Measurements from ENCODE around the gene RFX4. TPM values are rescaled to one million over a fixed set of nuclear protein-coding genes. Genes with fewer than 3 reads are reported as not detected.

Gene RFX4
- total RNA-seq, 1 donor from 2014 or later = not detected

DNA sequence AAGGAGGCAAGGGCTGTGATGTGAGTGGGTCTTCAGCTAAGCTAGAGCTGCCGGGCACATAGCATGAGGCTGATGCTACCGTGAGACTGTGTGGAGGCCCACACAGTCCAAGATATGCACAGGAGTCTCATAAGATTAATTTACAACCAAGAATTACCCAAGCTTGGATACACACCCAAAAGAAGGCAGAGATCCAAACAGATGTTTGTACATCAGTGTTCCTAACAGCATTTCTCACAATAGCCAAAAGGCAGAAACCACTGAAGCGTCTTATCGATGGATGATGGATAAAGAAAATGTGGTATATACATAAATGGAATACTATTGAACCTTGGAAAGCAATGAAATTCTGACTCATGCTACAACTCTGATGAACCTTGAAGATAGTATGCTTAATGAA lies 150.9 kb downstream of the RFX4 start:
- H3K4me3 ChIP-seq = no peak overlapping the region
- no peaks in the 10 kb centered on the region for H3K36me3 ChIP-seq
- no peaks in the 10 kb centered on the region for H3K27me3 ChIP-seq (ENCODE audit: low read depth)
- intact Hi-C loops (cut with micrococcal nuclease) = no loop called here
- H3K27ac ChIP-seq (replicated peaks) = no peak overlapping the region
- no peaks in the 10 kb centered on the region for H3K9me3 ChIP-seq (replicated peaks)
- TF ChIP-seq, protein P1, sequence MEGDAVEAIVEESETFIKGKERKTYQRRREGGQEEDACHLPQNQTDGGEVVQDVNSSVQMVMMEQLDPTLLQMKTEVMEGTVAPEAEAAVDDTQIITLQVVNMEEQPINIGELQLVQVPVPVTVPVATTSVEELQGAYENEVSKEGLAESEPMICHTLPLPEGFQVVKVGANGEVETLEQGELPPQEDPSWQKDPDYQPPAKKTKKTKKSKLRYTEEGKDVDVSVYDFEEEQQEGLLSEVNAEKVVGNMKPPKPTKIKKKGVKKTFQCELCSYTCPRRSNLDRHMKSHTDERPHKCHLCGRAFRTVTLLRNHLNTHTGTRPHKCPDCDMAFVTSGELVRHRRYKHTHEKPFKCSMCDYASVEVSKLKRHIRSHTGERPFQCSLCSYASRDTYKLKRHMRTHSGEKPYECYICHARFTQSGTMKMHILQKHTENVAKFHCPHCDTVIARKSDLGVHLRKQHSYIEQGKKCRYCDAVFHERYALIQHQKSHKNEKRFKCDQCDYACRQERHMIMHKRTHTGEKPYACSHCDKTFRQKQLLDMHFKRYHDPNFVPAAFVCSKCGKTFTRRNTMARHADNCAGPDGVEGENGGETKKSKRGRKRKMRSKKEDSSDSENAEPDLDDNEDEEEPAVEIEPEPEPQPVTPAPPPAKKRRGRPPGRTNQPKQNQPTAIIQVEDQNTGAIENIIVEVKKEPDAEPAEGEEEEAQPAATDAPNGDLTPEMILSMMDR (IDR thresholded peaks at IDR 0.05; ENCODE audit: borderline replicate concordance) = no peak
- DNase-seq = no peak
- H3K4me1 ChIP-seq = no peaks in the 10 kb centered on the region

DNA sequence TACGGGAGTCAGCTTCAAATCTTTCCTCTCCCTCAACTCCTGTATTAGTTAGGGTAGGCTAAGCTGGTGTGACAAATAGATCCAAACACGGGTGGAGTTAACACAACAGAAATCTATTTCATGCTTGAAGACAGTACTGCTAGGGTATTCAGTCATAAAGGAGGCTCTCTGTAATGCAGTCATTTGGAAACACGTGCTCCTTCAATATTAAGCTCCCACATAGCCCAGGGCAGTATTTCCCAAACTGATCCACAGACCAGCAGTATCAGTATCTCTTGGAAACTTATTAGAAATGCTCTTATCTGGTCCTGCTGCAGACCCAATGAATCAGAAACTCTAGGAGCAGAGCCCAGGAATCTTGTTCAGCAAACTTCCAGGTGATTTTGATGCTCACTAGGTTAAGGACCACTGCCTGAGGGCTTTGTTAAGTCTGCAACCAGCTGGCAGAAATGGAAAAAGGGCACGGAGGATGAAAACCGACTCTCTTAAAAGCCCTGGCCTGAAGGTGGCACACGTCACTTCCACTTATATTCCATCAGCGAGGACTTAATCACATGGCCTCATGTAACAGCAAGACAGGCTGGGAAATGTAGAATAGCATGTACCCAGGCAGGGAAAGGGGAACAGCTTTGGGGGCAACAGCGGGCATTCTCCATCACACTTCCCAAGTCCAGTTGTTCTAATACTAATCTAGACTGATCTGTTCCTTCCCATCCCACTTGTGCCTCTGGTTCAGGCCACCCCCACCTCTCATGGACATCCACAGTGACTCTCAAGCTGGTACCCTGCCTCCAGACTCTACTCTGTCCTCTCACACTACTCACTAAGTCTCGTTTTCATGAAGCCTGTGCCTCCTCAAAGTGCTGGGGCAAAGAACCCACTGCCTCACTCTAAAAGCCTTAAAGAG lies 153.5 kb downstream of the RFX4 start:
- no peak overlapping the region for H3K4me3 ChIP-seq
- H3K27me3 ChIP-seq (ENCODE audit: low read depth) = no peaks in the 10 kb centered on the region
- H3K36me3 ChIP-seq = no peaks in the 10 kb centered on the region
- H3K27ac ChIP-seq (replicated peaks) = no peak overlapping the region
- peaks cover 20% of the 10 kb centered on the region for H3K4me1 ChIP-seq
- DNase-seq = no peak
- intact Hi-C loops (cut with micrococcal nuclease) = no loop called here
- H3K9me3 ChIP-seq (replicated peaks) = no peaks in the 10 kb centered on the region
- TF ChIP-seq, protein P1 (IDR thresholded peaks at IDR 0.05; ENCODE audit: borderline replicate concordance) = no peak

DNA sequence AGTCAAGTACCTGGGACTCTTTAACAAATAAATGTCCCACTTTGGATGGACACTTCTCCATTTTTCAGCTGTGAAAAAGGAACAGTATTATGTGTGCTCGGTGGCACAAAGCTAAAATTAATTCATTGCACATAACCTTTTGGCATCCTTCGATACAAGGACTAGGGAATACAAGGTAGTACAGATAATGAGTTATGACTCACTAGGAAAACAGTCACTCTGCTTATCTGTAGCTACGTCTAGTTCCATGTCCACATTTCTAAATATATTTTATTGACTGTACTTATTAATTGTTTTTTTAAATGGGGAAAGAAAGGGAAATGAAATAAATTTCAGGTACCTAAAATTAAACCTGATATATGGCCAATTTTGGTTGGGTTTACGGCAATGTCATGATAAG lies 156.5 kb downstream of the RFX4 start:
- peak overlapping the region; percentile 41 for H3K27ac ChIP-seq (replicated peaks)
- no peak overlapping the region for H3K4me3 ChIP-seq
- intact Hi-C loops (cut with micrococcal nuclease) = no loop called here
- no peaks in the 10 kb centered on the region for H3K9me3 ChIP-seq (replicated peaks)
- no peaks in the 10 kb centered on the region for H3K27me3 ChIP-seq (ENCODE audit: low read depth)
- H3K36me3 ChIP-seq = no peaks in the 10 kb centered on the region
- TF ChIP-seq, protein P1 (IDR thresholded peaks at IDR 0.05; ENCODE audit: borderline replicate concordance) = no peak
- H3K4me1 ChIP-seq = peaks cover 20% of the 10 kb centered on the region
- DNase-seq = no peak

DNA sequence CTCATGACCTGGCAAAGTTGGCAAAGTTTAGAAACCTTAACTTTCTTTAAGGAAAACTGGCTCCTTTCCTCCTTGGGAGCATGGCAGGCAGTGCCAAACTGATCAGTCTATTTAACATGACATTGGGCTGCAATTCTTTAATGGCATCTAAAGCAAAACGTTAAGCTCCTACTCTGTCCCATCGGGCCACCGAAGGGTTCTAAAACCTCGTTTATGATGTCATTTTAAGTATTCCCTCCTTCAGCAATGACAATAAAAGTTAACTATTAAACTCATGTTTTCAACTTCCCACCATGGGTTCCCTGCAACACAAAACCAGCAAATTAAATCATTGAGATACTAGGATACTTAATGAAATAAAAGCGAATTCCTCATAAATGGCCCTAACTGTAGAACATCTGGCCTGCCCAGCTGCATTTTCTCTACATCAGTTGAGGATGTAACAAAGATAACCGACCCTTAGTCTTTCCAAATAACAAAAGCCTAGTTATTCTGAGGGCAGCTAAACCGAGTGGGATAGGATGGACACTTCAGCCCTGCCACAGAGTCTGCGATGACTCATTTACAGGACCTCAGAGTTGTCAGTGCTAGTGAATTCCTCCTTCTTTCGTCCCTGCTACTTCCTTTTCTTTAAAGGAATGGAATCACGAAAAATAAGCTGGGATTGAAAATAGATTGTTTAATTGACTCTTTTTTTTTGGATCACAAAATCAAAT lies 157.2 kb downstream of the RFX4 start:
- Histone ChIP-seq H3K27ac (replicated peaks) (peak overlapping the region; percentile 41), H3K36me3 (no peaks in the 10 kb centered on the region), H3K9me3 (replicated peaks) (no peaks in the 10 kb centered on the region), H3K4me3 (no peak overlapping the region), H3K4me1 (peaks cover 20% of the 10 kb centered on the region), H3K27me3 (ENCODE audit: low read depth) (no peaks in the 10 kb centered on the region)
- intact Hi-C loops (cut with micrococcal nuclease) = no loop called here
- DNase-seq = no peak
- TF ChIP-seq, protein P1 (IDR thresholded peaks at IDR 0.05; ENCODE audit: borderline replicate concordance) = no peak

DNA sequence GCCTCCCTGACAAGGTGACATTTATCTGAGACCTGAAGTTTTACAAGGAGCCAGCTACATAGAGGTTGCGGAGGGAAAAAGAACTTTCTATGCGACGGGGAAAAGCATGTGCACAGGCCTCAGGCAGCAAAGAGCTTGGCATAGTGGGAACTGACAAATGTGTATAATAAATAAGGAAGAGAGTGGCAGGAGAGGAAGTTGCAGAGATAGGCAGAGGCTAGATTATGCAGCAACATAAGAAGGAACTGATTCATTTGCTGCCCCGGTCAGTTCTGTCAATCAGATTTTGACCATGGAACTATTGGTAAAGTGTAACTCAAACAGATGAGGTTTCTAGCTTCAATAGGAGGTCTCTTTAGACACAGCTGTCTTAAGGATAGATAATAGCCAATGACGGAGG lies 158.0 kb downstream of the RFX4 start:
- no peaks in the 10 kb centered on the region for H3K9me3 ChIP-seq (replicated peaks)
- intact Hi-C loops (cut with micrococcal nuclease) = no loop called here
- TF ChIP-seq, protein P1 (IDR thresholded peaks at IDR 0.05; ENCODE audit: borderline replicate concordance) = no peak
- H3K4me3 ChIP-seq = no peak overlapping the region
- no peak overlapping the region for H3K27ac ChIP-seq (replicated peaks)
- no peaks in the 10 kb centered on the region for H3K27me3 ChIP-seq (ENCODE audit: low read depth)
- DNase-seq = no peak
- peaks cover 20% of the 10 kb centered on the region for H3K4me1 ChIP-seq
- no peaks in the 10 kb centered on the region for H3K36me3 ChIP-seq
